K562 (cell line): Measurements from ENCODE around the gene KCND1. TPM values are rescaled to one million over a fixed set of nuclear protein-coding genes. Genes with fewer than 3 reads are reported as not detected.

ENCODE experiments used
- ARHGAP35 ChIP-seq: fragments of 450-650 bp; IDR thresholded peaks from 2 replicates; pipeline ENCODE4 v1.6.1; 2018; ENCODE audit not compliant: partially characterized antibody
- BMI1 ChIP-seq: fragments of 150-350 bp; IDR thresholded peaks from 2 replicates; pipeline ENCODE4 v1.6.1; 2014; ENCODE audit warnings: low read length
- CEBPZ ChIP-seq: fragments of 150-350 bp; IDR thresholded peaks from 2 replicates; pipeline ENCODE4 v1.6.1; 2014; ENCODE audit warnings: low read depth, mild to moderate bottlenecking, low read length, borderline replicate concordance
- CTCF ChIP-seq, 3 experiments: IDR thresholded peaks in 2 of 3; conservative IDR thresholded peaks in 1 of 3; 2 replicates each; pipeline ENCODE4 v1.5.1; 2011 to 2012; ENCODE audit warnings: low read length in 3 of 3, mild to moderate bottlenecking in 3 of 3, control low read depth in 2 of 3, improper control_type of control experiment in 1 of 3, inconsistent platforms in 1 of 3, low read depth in 1 of 3, mixed read lengths in 1 of 3, moderate library complexity in 1 of 3; ENCODE audit not compliant: insufficient read depth in 2 of 3
- DLX4 ChIP-seq: fragments of 250-450 bp; sonication (Bioruptor Pico); IDR thresholded peaks from 2 replicates; pipeline ENCODE4 v1.6.1; 2021; ENCODE audit warnings: mild to moderate bottlenecking
- DNMT1 ChIP-seq: fragments of 450-650 bp; IDR thresholded peaks from 2 replicates; pipeline ENCODE4 v1.6.1; 2016; ENCODE audit warnings: antibody characterized with exemption, mild to moderate bottlenecking
- ELF4 ChIP-seq: fragments of 450-650 bp; formaldehyde crosslinking; IDR thresholded peaks from 2 replicates; pipeline ENCODE4 v1.4.0; 2022; ENCODE audit warnings: missing genetic modification characterization
- HBP1 ChIP-seq: fragments of 450-650 bp; formaldehyde crosslinking; IDR thresholded peaks from 2 replicates; pipeline ENCODE4 v1.4.0; 2022; ENCODE audit warnings: missing genetic modification characterization
- HMG20B ChIP-seq: fragments of 250-450 bp; sonication (Bioruptor Pico); IDR thresholded peaks from 2 replicates; pipeline ENCODE4 v1.5.0; 2021; ENCODE audit warnings: mild to moderate bottlenecking
- RFX7 ChIP-seq: fragments of 250-450 bp; sonication (Bioruptor Pico); IDR thresholded peaks from 2 replicates; pipeline ENCODE4 v1.5.1; 2021; ENCODE audit warnings: mild to moderate bottlenecking
- RHOXF2B ChIP-seq: fragments of 250-450 bp; sonication (Bioruptor Pico); conservative IDR thresholded peaks from 2 replicates; pipeline ENCODE4 v1.5.1; 2021
- ZNF143 ChIP-seq: sonication (generic); formaldehyde crosslinking; IDR thresholded peaks from 2 replicates; pipeline ENCODE4 v1.9.0; 2022; ENCODE audit warnings: mild to moderate bottlenecking, missing genetic modification reagents
- polyA plus RNA-seq, 8 experiments: library from polyadenylated mRNA; depleted of rRNA in 4 of 8; stranded (reverse) in 5 of 8; unstranded in 3 of 8; fragments of >200 nt; fragmentation: Nextera tagmentation in 2 of 8; fragmentation: Illumina TruSeq in 1 of 8; extraction: Ambion mirVana in 2 of 8; extraction: Trizol in 1 of 8; gene quantifications; 2 replicates each; pipeline versions ENCODE4 v1.2.1 to v1.2.3, GENCODE V29; 2011 to 2014; ENCODE audit warnings: inconsistent platforms in 1 of 8, missing spikeins in 1 of 8
- total RNA-seq, 7 experiments: library from RNA; depleted of rRNA in 6 of 7; stranded (reverse); fragments of >200 nt in 6 of 7; fragmentation: Illumina TruSeq in 2 of 7; extraction: Trizol in 2 of 7; gene quantifications; 2 replicates each; pipeline versions ENCODE4 v1.2.1 to v1.2.3, GENCODE V29; 2011 to 2021; ENCODE audit warnings: low replicate concordance in 1 of 7
- TF ChIP-seq, protein P1 (sequence below): fragments of 450-650 bp; IDR thresholded peaks from 2 replicates; pipeline ENCODE4 v1.6.1; 2018; ENCODE audit not compliant: partially characterized antibody
- TF ChIP-seq, protein P2 (sequence below): fragments of 250-450 bp; sonication (Bioruptor Pico); IDR thresholded peaks from 2 replicates; pipeline ENCODE4 v1.5.0; 2020; ENCODE audit warnings: mild to moderate bottlenecking

Gene KCND1
- total and polyA plus RNA-seq, 9 of the 15 experiments (the other 6 are each of a cell fraction or from before 2014, with no cell fraction given), result 0.06 to 0.83 (median 0.39) TPM; not detected in 1

- TF ChIP-seq CEBPZ (no peak), HMG20B (CRISPR knock-in tag) (no peak), DLX4 (CRISPR knock-in tag) (no peak), RFX7 (CRISPR knock-in tag) (no peak), HBP1 (CRISPR knock-in tag) (no peak), DNMT1 (no peak), ARHGAP35 (no peak), CTCF (IDR thresholded peaks at IDR 0.05 in 2 of 3, conservative IDR thresholded peaks at IDR 0.05 in 1 of 3; ENCODE audit: insufficient read depth in 2 of 3, low read depth in 1 of 3, low read length in 3 of 3) (no peak), RHOXF2B (CRISPR knock-in tag) (no peak), BMI1 (no peak), ZNF143 (CRISPR knock-in tag) (no peak), ELF4 (CRISPR knock-in tag) (no peak)
- TF ChIP-seq, protein P1, sequence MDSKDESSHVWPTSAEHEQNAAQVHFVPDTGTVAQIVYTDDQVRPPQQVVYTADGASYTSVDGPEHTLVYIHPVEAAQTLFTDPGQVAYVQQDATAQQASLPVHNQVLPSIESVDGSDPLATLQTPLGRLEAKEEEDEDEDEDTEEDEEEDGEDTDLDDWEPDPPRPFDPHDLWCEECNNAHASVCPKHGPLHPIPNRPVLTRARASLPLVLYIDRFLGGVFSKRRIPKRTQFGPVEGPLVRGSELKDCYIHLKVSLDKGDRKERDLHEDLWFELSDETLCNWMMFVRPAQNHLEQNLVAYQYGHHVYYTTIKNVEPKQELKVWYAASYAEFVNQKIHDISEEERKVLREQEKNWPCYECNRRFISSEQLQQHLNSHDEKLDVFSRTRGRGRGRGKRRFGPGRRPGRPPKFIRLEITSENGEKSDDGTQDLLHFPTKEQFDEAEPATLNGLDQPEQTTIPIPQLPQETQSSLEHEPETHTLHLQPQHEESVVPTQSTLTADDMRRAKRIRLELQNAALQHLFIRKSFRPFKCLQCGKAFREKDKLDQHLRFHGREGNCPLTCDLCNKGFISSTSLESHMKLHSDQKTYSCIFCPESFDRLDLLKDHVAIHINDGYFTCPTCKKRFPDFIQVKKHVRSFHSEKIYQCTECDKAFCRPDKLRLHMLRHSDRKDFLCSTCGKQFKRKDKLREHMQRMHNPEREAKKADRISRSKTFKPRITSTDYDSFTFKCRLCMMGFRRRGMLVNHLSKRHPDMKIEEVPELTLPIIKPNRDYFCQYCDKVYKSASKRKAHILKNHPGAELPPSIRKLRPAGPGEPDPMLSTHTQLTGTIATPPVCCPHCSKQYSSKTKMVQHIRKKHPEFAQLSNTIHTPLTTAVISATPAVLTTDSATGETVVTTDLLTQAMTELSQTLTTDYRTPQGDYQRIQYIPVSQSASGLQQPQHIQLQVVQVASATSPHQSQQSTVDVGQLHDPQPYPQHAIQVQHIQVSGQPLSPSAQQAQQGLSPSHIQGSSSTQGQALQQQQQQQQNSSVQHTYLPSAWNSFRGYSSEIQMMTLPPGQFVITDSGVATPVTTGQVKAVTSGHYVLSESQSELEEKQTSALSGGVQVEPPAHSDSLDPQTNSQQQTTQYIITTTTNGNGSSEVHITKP, result no peak
- TF ChIP-seq, protein P2, sequence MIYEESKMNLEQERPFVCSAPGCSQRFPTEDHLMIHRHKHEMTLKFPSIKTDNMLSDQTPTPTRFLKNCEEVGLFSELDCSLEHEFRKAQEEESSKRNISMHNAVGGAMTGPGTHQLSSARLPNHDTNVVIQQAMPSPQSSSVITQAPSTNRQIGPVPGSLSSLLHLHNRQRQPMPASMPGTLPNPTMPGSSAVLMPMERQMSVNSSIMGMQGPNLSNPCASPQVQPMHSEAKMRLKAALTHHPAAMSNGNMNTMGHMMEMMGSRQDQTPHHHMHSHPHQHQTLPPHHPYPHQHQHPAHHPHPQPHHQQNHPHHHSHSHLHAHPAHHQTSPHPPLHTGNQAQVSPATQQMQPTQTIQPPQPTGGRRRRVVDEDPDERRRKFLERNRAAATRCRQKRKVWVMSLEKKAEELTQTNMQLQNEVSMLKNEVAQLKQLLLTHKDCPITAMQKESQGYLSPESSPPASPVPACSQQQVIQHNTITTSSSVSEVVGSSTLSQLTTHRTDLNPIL (CRISPR knock-in tag), result no peak
Measured at GRCh38 chrX:48918643-48919340, 52.9 kb downstream of the KCND1 start, which contains the start of gene PIM2 (continued).
